GM12892 (cell line): ENCODE results near the gene HTT.

Experiments used
- POLR2A ChIP-seq: IDR thresholded peaks from 2 replicates; pipeline ENCODE4 v1.6.1; 2011; ENCODE audit warnings: low read depth, low read length, control low read depth
- POLR2AphosphoS5 ChIP-seq: IDR thresholded peaks from 2 replicates; pipeline ENCODE4 v1.6.1; 2011; ENCODE audit warnings: low read depth, low read length, control low read depth
- TAF1 ChIP-seq: IDR thresholded peaks from 2 replicates; pipeline ENCODE4 v1.6.1; 2011; ENCODE audit warnings: low read depth, mild to moderate bottlenecking, control low read depth, low read length, borderline replicate concordance

DNA sequence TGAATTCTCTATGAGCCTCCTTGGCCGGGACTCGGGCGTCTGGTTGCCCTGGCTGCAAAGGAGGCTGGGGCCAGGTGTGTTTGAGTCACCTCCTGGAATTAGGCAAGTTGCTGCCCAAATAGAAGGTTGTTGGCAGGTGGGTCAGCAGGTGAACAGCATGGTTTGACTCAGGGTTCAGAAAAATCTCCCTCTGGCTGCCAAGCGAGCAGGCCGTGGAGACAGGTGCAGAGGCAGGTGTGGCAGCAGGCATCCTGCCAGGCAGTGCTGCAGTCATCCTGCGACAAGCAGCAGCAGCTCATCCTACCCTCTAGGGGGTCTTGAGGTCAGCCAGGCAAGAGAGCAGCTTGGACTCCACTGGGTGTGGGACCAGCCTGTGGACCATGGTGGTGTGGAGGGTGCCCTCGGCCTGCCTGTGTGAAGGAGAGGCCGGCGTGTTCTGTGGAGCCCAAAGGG, 182.6 kb downstream of the HTT start:
- TF ChIP-seq POLR2AphosphoS5, result no peak
- no peak for TF ChIP-seq POLR2A
- no peak for TF ChIP-seq TAF1
